OCI-LY7 (cell line): ENCODE data around the gene IGFBP4. TPM values are rescaled to one million over a fixed set of nuclear protein-coding genes. Genes with fewer than 3 reads are reported as not detected.

Source experiments
- BruUV-seq: library from RNA; stranded (reverse); fragments of 400-500 nt; replicated peaks from 2 replicates; lab custom pipeline; 2021; lab: Mats Ljungman, UMichigan
- CTCF ChIA-PET: fragments of 300-600 bp; sonication (Branson Sonifier 250); formaldehyde crosslinking; loops from one replicate; lab custom pipeline; 2022; ENCODE audit warnings: antibody characterized with exemption; ENCODE audit not compliant: unreplicated experiment; lab: Charles Lee
- POLR2A ChIA-PET: fragments of 300-600 bp; sonication (Branson Sonifier 250); formaldehyde crosslinking; loops from one replicate; lab custom pipeline; 2022; ENCODE audit warnings: antibody characterized with exemption; lab: Charles Lee
- DNase-seq: peaks from one replicate; pipeline ENCODE4 v3.0.0-alpha.2; 2015; ENCODE audit warnings: low spot score
- H2AFZ ChIP-seq: fragments of 200-600 bp; sonication (generic), shearing (Covaris generic); 2 replicates; pipeline ENCODE4 v1.6.1; 2014; ENCODE audit warnings: mild to moderate bottlenecking, antibody characterized with exemption, low read length, moderate library complexity
- H3K27ac ChIP-seq: fragments of 200-600 bp; sonication (generic); 2 replicates; pipeline ENCODE4 v1.5.1; 2014; ENCODE audit warnings: mixed run types, low read depth, mild to moderate bottlenecking, moderate library complexity, low read length, inconsistent platforms; ENCODE audit not compliant: poor library complexity, severe bottlenecking
- H3K36me3 ChIP-seq: fragments of 200-600 bp; sonication (generic); 2 replicates; pipeline ENCODE4 v1.6.1; 2014; ENCODE audit warnings: mild to moderate bottlenecking, antibody characterized with exemption, low read length, moderate library complexity, mixed read lengths; ENCODE audit not compliant: insufficient read depth
- H3K4me1 ChIP-seq: fragments of 200-600 bp; sonication (generic); 2 replicates; pipeline ENCODE4 v1.5.1; 2014; ENCODE audit warnings: mild to moderate bottlenecking, low read length; ENCODE audit not compliant: insufficient read depth, poor library complexity, severe bottlenecking
- H3K4me2 ChIP-seq: fragments of 200-600 bp; sonication (generic); 2 replicates; pipeline ENCODE4 v1.6.1; 2014; ENCODE audit warnings: mild to moderate bottlenecking, low read length
- H3K4me3 ChIP-seq: fragments of 200-600 bp; sonication (generic); 2 replicates; pipeline ENCODE4 v1.5.1; 2014; ENCODE audit warnings: mild to moderate bottlenecking, low read depth, low read length; ENCODE audit not compliant: poor library complexity, severe bottlenecking
- H3K79me2 ChIP-seq: fragments of 200-600 bp; sonication (generic); 2 replicates; pipeline ENCODE4 v1.6.1; 2016; ENCODE audit warnings: low read depth, mild to moderate bottlenecking, low read length, moderate library complexity, mixed read lengths; ENCODE audit not compliant: insufficient read depth
- H3K9me2 ChIP-seq: fragments of 200-600 bp; sonication (generic); 2 replicates; pipeline ENCODE4 v1.6.1; 2016; ENCODE audit warnings: mild to moderate bottlenecking, low read length, mixed read lengths; ENCODE audit not compliant: insufficient read depth
- H3K9me3 ChIP-seq: fragments of 200-600 bp; sonication (generic); 2 replicates; pipeline ENCODE4 v1.6.1; 2014; ENCODE audit warnings: mild to moderate bottlenecking, mixed run types, low read length, mixed read lengths
- H4K20me1 ChIP-seq: fragments of 200-600 bp; sonication (generic); 2 replicates; pipeline ENCODE4 v1.6.1; 2014; ENCODE audit warnings: mild to moderate bottlenecking, antibody characterized with exemption, low read length, moderate library complexity, mixed read lengths; ENCODE audit not compliant: insufficient read depth
- EZH2phosphoT487 ChIP-seq: fragments of 200-600 bp; sonication (generic); IDR thresholded peaks from 2 replicates; pipeline ENCODE4 v1.6.1; 2018; ENCODE audit warnings: low read depth, borderline replicate concordance, mild to moderate bottlenecking, mixed run types, antibody characterized with exemption, low read length, moderate library complexity, mixed read lengths
- intact Hi-C: fragments of 100-400 bp; cut with micrococcal nuclease; formaldehyde crosslinking; loops from one replicate; pipeline ENCODE4 v1.10.0; 2022; ENCODE audit not compliant: unreplicated experiment
- total RNA-seq, 2 experiments: library from RNA; depleted of rRNA in 1 of 2; stranded (reverse); fragments of >200 nt in 1 of 2; shearing (Covaris generic) in 1 of 2; gene quantifications; 2 replicates each; pipeline ENCODE4 v1.2.3, GENCODE V29; 2014 to 2022
- TF ChIP-seq, protein P1 (sequence below): fragments of 200-600 bp; sonication (generic); conservative IDR thresholded peaks from 2 replicates; pipeline ENCODE4 v1.5.1; 2014; ENCODE audit warnings: mild to moderate bottlenecking, antibody characterized with exemption, low read length, moderate library complexity, mixed read lengths

IGFBP4 gene
- total RNA-seq, 2 experiments from 2014 or later = not detected

GRCh38 chr17:40456396-40456951 lies 13.2 kb downstream of the IGFBP4 start:
- POLR2A ChIA-PET = interaction anchor here (0.6 to 1.2 kb wide), 3 partner anchors 11 to 381 kb away, joined by 3 to 7 read pairs (median 3); no protein-coding TSS in a partner anchor
- no peaks in the 10 kb centered on the region for H3K79me2 ChIP-seq
- H3K9me2 ChIP-seq = no peaks in the 10 kb centered on the region
- intact Hi-C loops = no loop called here
- H3K36me3 ChIP-seq = no peaks in the 10 kb centered on the region
- no peak overlapping the region for H3K4me2 ChIP-seq
- no peaks in the 10 kb centered on the region for H4K20me1 ChIP-seq
- CTCF ChIA-PET = interaction anchor here (0.6 kb wide), 1 partner anchor 41 kb away, joined by 3 read pairs; no protein-coding TSS in a partner anchor
- no peak for DNase-seq
- no peak for TF ChIP-seq EZH2phosphoT487
- TF ChIP-seq, protein P1, sequence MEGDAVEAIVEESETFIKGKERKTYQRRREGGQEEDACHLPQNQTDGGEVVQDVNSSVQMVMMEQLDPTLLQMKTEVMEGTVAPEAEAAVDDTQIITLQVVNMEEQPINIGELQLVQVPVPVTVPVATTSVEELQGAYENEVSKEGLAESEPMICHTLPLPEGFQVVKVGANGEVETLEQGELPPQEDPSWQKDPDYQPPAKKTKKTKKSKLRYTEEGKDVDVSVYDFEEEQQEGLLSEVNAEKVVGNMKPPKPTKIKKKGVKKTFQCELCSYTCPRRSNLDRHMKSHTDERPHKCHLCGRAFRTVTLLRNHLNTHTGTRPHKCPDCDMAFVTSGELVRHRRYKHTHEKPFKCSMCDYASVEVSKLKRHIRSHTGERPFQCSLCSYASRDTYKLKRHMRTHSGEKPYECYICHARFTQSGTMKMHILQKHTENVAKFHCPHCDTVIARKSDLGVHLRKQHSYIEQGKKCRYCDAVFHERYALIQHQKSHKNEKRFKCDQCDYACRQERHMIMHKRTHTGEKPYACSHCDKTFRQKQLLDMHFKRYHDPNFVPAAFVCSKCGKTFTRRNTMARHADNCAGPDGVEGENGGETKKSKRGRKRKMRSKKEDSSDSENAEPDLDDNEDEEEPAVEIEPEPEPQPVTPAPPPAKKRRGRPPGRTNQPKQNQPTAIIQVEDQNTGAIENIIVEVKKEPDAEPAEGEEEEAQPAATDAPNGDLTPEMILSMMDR = no peak
- BruUV-seq = no TSS peak
- no peak overlapping the region for H2AFZ ChIP-seq
- H3K4me1 ChIP-seq = no peaks in the 10 kb centered on the region
- no peak overlapping the region for H3K27ac ChIP-seq
- H3K9me3 ChIP-seq = no peaks in the 10 kb centered on the region
- H3K4me3 ChIP-seq = no peak overlapping the region

DNA sequence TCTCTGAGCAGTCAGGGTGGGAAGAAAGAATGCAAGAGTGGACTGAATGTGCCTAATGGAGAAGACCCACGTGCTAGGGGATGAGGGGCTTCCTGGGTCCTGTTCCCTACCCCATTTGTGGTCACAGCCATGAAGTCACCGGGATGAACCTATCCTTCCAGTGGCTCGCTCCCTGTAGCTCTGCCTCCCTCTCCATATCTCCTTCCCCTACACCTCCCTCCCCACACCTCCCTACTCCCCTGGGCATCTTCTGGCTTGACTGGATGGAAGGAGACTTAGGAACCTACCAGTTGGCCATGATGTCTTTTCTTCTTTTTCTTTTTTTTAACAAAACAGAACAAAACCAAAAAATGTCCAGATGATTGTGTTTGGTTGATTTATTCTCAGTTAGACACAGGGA lies 14.1 kb downstream of the IGFBP4 start:
- no peak overlapping the region for H3K4me3 ChIP-seq
- H3K4me1 ChIP-seq = no peaks in the 10 kb centered on the region
- H2AFZ ChIP-seq = no peak overlapping the region
- POLR2A ChIA-PET = no interaction called here
- no peaks in the 10 kb centered on the region for H3K9me2 ChIP-seq
- no peaks in the 10 kb centered on the region for H3K79me2 ChIP-seq
- H4K20me1 ChIP-seq = no peaks in the 10 kb centered on the region
- no peak for DNase-seq
- TF ChIP-seq EZH2phosphoT487 = no peak
- TF ChIP-seq, protein P1 = no peak
- no peaks in the 10 kb centered on the region for H3K9me3 ChIP-seq
- CTCF ChIA-PET = no interaction called here
- H3K27ac ChIP-seq = no peak overlapping the region
- intact Hi-C loops = no loop called here
- no peaks in the 10 kb centered on the region for H3K36me3 ChIP-seq
- BruUV-seq = no TSS peak
- no peak overlapping the region for H3K4me2 ChIP-seq

GRCh38 chr17:40457964-40458791 lies 14.9 kb downstream of the IGFBP4 start:
- no peak for DNase-seq
- no peaks in the 10 kb centered on the region for H3K36me3 ChIP-seq
- ChIA-PET CTCF (no interaction called here), POLR2A (no interaction called here)
- no peaks in the 10 kb centered on the region for H3K9me3 ChIP-seq
- no peak overlapping the region for H2AFZ ChIP-seq
- H3K27ac ChIP-seq = no peak overlapping the region
- no peaks in the 10 kb centered on the region for H3K4me1 ChIP-seq
- intact Hi-C loops = no loop called here
- no peaks in the 10 kb centered on the region for H4K20me1 ChIP-seq
- no peak for TF ChIP-seq EZH2phosphoT487
- TF ChIP-seq, protein P1 = no peak
- H3K79me2 ChIP-seq = no peaks in the 10 kb centered on the region
- BruUV-seq = no TSS peak
- H3K4me3 ChIP-seq = no peak overlapping the region
- no peaks in the 10 kb centered on the region for H3K9me2 ChIP-seq
- no peak overlapping the region for H3K4me2 ChIP-seq
